ENCODE measurements around the gene KRTAP3-3.

DNA sequence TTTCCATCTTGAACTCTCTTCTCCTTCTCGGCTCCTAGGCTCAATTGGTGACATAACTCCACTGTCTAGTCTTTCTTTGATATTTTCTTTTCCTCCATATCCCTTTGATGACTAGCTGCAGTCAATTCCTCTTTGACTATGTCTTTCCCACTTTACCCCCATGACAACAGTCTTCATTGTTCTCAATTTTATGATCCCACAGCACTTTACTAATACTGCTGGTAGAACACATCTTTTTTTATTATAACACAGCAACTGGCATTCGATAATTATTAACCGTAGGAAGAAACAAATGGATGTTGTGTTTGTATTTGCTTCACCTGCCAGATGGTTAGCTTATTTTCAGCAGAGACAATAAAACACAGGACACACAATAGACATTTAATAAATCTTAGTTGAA, 1.3 kb downstream of the KRTAP3-3 start:
- no peak for TF ChIP-seq FOS (IDR thresholded peaks at IDR 0.05; ENCODE audit: low read depth, low read length)
- no peak for TF ChIP-seq MAZ (IDR thresholded peaks at IDR 0.05; ENCODE audit: borderline replicate concordance, low read depth, low read length)
- no peak for TF ChIP-seq BHLHE40 (IDR thresholded peaks at IDR 0.05; ENCODE audit: low read depth, low read length)
- TF ChIP-seq, protein P1, sequence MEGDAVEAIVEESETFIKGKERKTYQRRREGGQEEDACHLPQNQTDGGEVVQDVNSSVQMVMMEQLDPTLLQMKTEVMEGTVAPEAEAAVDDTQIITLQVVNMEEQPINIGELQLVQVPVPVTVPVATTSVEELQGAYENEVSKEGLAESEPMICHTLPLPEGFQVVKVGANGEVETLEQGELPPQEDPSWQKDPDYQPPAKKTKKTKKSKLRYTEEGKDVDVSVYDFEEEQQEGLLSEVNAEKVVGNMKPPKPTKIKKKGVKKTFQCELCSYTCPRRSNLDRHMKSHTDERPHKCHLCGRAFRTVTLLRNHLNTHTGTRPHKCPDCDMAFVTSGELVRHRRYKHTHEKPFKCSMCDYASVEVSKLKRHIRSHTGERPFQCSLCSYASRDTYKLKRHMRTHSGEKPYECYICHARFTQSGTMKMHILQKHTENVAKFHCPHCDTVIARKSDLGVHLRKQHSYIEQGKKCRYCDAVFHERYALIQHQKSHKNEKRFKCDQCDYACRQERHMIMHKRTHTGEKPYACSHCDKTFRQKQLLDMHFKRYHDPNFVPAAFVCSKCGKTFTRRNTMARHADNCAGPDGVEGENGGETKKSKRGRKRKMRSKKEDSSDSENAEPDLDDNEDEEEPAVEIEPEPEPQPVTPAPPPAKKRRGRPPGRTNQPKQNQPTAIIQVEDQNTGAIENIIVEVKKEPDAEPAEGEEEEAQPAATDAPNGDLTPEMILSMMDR (conservative IDR thresholded peaks at IDR 0.05; ENCODE audit: low read depth, low read length): no peak
- TF ChIP-seq, protein P2, sequence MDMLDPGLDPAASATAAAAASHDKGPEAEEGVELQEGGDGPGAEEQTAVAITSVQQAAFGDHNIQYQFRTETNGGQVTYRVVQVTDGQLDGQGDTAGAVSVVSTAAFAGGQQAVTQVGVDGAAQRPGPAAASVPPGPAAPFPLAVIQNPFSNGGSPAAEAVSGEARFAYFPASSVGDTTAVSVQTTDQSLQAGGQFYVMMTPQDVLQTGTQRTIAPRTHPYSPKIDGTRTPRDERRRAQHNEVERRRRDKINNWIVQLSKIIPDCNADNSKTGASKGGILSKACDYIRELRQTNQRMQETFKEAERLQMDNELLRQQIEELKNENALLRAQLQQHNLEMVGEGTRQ (IDR thresholded peaks at IDR 0.05; ENCODE audit: low read depth, low read length): no peak
- no peak for TF ChIP-seq MXI1 (IDR thresholded peaks at IDR 0.05; ENCODE audit: borderline replicate concordance, low read depth, low read length)
- no peak for TF ChIP-seq RAD21 (IDR thresholded peaks at IDR 0.05; ENCODE audit: low read length)
- no peak for TF ChIP-seq POLR2A (IDR thresholded peaks at IDR 0.05; ENCODE audit: low read depth, low read length)
- TF ChIP-seq CEBPB (IDR thresholded peaks at IDR 0.05; ENCODE audit: low read depth, low read length): no peak
- TF ChIP-seq SMC3 (IDR thresholded peaks at IDR 0.05; ENCODE audit: low read depth, low read length): no peak
- no peak for TF ChIP-seq NFE2L2 (IDR thresholded peaks at IDR 0.05; ENCODE audit: low read depth, low read length)
